GM12891 (cell line): ENCODE measurements around the gene ABCB8.

Experiments
- POLR2A ChIP-seq: IDR thresholded peaks from 2 replicates; pipeline ENCODE4 v1.6.1; 2011; ENCODE audit warnings: low read depth, low read length, control low read depth
- POLR2AphosphoS5 ChIP-seq: IDR thresholded peaks from 2 replicates; pipeline ENCODE4 v1.6.1; 2011; ENCODE audit warnings: low read depth, low read length, control low read depth
- TAF1 ChIP-seq: IDR thresholded peaks from 2 replicates; pipeline ENCODE4 v1.6.1; 2011; ENCODE audit warnings: low read depth, low read length, control low read depth

GRCh38 chr7:150992051-150992640 lies 36.1 kb upstream of the ABCB8 start:
- no peak for TF ChIP-seq POLR2AphosphoS5
- TF ChIP-seq POLR2A, result no peak
- no peak for TF ChIP-seq TAF1
